ENCODE data around the gene SLITRK4.

Gene SLITRK4

DNA sequence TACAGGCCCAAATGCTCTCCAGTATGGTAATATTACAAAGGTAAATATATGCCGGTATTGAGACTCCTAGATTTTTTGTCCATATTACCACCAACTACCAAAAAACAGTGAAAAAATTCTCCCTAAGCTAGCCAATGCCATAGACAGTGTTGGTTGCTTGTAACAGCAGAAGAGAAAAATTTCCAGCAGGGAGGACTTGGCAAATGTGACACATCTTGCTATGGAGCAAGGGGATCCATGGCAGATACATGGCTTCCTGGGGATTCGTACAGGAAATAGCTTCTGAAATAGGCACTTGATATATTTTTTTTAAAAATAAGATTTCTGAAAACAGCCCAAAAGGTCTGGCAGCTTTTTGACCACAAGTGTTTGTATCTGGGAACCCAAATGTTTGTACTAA is 14.6 kb downstream of the SLITRK4 start:
- no peak overlapping the region for H3K27ac ChIP-seq
- no peaks in the 10 kb centered on the region for H3K9me3 ChIP-seq (replicated peaks in 1 of 11)
- no peak for TF ChIP-seq Cebpa-rat (IDR thresholded peaks at IDR 0.05)
- no peaks in the 10 kb centered on the region; a peak in 1 of 22 replicates for H4K20me1 ChIP-seq
- H3K4me1 ChIP-seq: peaks cover 0 to 3% (median 0%) of the 10 kb centered on the region in 10 experiments; a peak in 1 of 20 replicates
- H3K27me3 ChIP-seq: peaks cover 48 to 92% (median 81%) of the 10 kb centered on the region in 11 experiments
- no peaks in the 10 kb centered on the region for H3K36me3 ChIP-seq
- no peak overlapping the region for H3K9ac ChIP-seq
- H3K4me2 ChIP-seq: no peak overlapping the region
- no peak overlapping the region for H3K4me3 ChIP-seq

DNA sequence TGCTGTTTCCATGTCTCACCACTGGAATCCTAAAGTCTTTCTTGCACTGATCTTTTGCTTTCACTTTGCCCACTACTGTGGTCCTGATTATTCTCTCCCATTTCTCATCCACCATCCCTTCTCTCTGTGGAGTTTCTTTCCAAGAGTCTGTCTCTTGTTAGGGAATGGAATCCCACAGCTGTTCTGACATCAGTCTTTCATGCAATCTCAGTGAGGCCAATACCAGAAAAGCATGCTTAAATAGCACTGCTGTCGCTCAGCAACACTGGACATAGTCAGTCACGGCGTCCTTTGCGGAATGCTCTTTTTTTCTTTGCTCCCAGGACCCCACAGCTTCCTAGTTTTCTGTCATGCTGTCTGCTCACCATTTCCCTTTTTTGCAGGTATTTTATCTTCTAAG is 20.1 kb downstream of the SLITRK4 start:
- no peaks in the 10 kb centered on the region for H3K4me1 ChIP-seq
- no peak overlapping the region for H3K4me3 ChIP-seq
- no peak overlapping the region for H3K4me2 ChIP-seq
- TF ChIP-seq Cebpa-rat (IDR thresholded peaks at IDR 0.05): no peak
- no peaks in the 10 kb centered on the region for H3K36me3 ChIP-seq
- H4K20me1 ChIP-seq: no peaks in the 10 kb centered on the region; a peak in 2 of 22 replicates
- H3K9me3 ChIP-seq (replicated peaks in 1 of 11): no peaks in the 10 kb centered on the region
- H3K9ac ChIP-seq: no peak overlapping the region
- H3K27ac ChIP-seq: no peak overlapping the region
- H3K27me3 ChIP-seq: peaks cover 80 to 97% (median 93%) of the 10 kb centered on the region in 11 experiments

DNA sequence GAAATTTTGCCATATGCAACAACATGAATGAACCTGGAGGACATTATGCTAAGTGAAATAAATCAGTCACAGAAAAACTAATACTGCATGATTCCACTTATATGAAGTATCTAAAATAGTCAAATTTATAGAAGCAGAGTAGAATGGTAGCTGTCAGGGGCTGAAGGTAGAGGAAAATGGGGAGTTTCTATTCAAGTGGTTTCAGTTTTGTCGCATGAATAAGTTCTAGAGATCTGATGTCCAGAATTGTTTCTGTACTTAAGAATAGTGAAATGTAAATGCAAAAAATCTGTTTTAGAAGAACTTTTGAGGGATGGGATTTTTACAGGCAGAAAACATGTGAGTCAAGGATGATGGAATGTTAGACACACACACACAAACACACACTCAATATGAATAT is 34.1 kb downstream of the SLITRK4 start:
- Histone ChIP-seq H3K9ac (no peak overlapping the region), H4K20me1 (no peaks in the 10 kb centered on the region; a peak in 1 of 22 replicates), H3K4me1 (no peaks in the 10 kb centered on the region), H3K36me3 (no peaks in the 10 kb centered on the region), H3K27me3 (peaks cover 62 to 100% (median 93%) of the 10 kb centered on the region in 11 experiments), H3K4me2 (no peak overlapping the region), H3K9me3 (replicated peaks in 1 of 11) (peaks cover 4 to 16% (median 8%) of the 10 kb centered on the region in 11 experiments; a peak in 15 of 22 replicates), H3K4me3 (no peak overlapping the region), H3K27ac (no peak overlapping the region)
- TF ChIP-seq Cebpa-rat (IDR thresholded peaks at IDR 0.05): no peak

DNA sequence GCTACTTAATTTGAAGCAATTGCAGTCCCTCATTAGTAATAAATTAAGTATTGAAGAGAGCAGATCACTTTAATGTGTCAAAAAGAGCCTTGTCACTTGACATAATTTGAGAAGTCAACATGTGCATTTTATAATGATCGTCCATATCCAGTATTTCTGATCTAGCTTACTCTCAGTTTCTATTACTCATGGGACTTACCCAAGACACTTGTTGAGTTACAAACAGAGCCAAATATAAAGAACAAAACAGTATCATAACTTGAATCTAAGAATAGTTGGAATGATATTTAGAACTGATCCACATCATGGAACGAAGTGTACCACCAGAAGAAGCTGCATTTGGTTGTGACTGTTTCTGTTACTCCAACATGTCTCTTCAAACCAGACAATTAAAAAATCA is 54.7 kb downstream of the SLITRK4 start:
- peaks cover 82 to 100% (median 97%) of the 10 kb centered on the region in 11 experiments for H3K27me3 ChIP-seq
- no peaks in the 10 kb centered on the region for H3K36me3 ChIP-seq
- H3K9me3 ChIP-seq (replicated peaks in 1 of 11): peaks cover 0 to 38% (median 20%) of the 10 kb centered on the region in 11 experiments; a peak in 16 of 22 replicates
- peak overlapping the region in 3 of 11 experiments; percentile 62 to 70 (median 64); a peak in 5 of 22 replicates for H3K27ac ChIP-seq
- TF ChIP-seq Cebpa-rat (IDR thresholded peaks at IDR 0.05): no peak
- no peak overlapping the region for H3K4me2 ChIP-seq
- H3K9ac ChIP-seq: no peak overlapping the region
- H3K4me1 ChIP-seq: peaks cover 0 to 16% (median 0%) of the 10 kb centered on the region in 10 experiments; a peak in 5 of 20 replicates
- no peak overlapping the region for H3K4me3 ChIP-seq
- H4K20me1 ChIP-seq: no peaks in the 10 kb centered on the region; a peak in 1 of 22 replicates

DNA sequence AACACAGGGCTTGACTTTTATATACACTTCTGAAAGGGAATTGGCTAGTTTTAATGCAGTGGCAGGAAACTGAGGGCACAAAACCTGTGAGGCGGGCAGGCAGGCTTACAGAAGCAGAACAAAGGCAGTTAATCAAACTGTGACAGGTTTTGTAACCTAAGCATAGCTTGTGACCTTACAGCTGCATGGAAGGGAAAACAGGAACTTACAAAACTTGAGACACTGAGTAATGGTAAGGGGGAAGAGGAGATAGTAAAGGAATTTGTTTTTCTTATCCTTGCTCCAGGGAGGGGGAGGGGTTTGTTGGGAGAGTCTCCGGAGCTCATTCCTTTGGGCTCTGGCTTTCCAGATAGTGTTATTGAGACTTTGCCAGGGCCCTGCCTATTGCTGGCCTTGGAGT is 55.6 kb downstream of the SLITRK4 start:
- peak overlapping the region in 5 of 11 experiments; percentile 7 to 36 (median 13); a peak in 7 of 22 replicates for H3K9ac ChIP-seq
- no peaks in the 10 kb centered on the region for H3K36me3 ChIP-seq
- H3K27me3 ChIP-seq: peaks cover 82 to 94% (median 91%) of the 10 kb centered on the region in 11 experiments
- no peak overlapping the region for H3K4me3 ChIP-seq
- H3K27ac ChIP-seq: peak overlapping the region; percentile 11 to 76 (median 68); a peak in 19 of 22 replicates
- H3K4me2 ChIP-seq: peak overlapping the region in 4 of 11 experiments; percentile 11 to 46 (median 18); a peak in 6 of 22 replicates
- peaks cover 0 to 47% (median 29%) of the 10 kb centered on the region in 11 experiments; a peak in 18 of 22 replicates for H3K9me3 ChIP-seq (replicated peaks in 1 of 11)
- TF ChIP-seq Cebpa-rat (IDR thresholded peaks at IDR 0.05): 0 out of 22 replicates have a peak, but pooled peaks of 1 of the 11 experiments have one; percentile 7
- H4K20me1 ChIP-seq: no peaks in the 10 kb centered on the region; a peak in 1 of 22 replicates
- peaks cover 0 to 16% (median 0%) of the 10 kb centered on the region in 10 experiments; a peak in 5 of 20 replicates for H3K4me1 ChIP-seq
